HepG2 (cell line): ENCODE data around the gene ICAM3. TPM values are rescaled to one million over a fixed set of nuclear protein-coding genes. Genes with fewer than 3 reads are reported as not detected.

ENCODE experiments used
- ATAC-seq: fragments of 200-7000 bp; cut with Tn5 transposase; 3 replicates; pipeline ENCODE4 v1.9.1; 2020; ENCODE audit warnings: mild to moderate bottlenecking, moderate library complexity
- BruUV-seq: library from RNA; stranded (reverse); fragments of 400-500 nt; replicated peaks from 2 replicates; lab custom pipeline; 2021; lab: Mats Ljungman, UMichigan
- CTCF ChIA-PET: fragments of 300-600 bp; formaldehyde crosslinking; extraction: SDS; loops from one replicate; lab custom pipeline; 2021; ENCODE audit warnings: low total read pairs, inconsistent platforms, low intra/inter-chr PET ratio; lab: Yijun Ruan, JAX
- POLR2A ChIA-PET: fragments of 350-600 bp; sonication (Branson Sonifier 250); formaldehyde crosslinking; loops from one replicate; lab custom pipeline; 2020; ENCODE audit warnings: antibody characterized with exemption, inconsistent platforms; lab: Yijun Ruan, JAX
- DNase-seq: peaks from one replicate; pipeline ENCODE4 v3.0.0-alpha.2; 2015; ENCODE audit warnings: low spot score
- FAIRE-seq: peaks from 3 replicates; lab custom pipeline; 2011; peaks lifted over from hg19 to GRCh38; lab: Jason Lieb, UNC
- H2AFZ ChIP-seq: one replicate; pipeline ENCODE4 v1.6.1; 2011; ENCODE audit warnings: low read length, inconsistent platforms
- H3K27ac ChIP-seq: fragments of 300-600 bp; 3 replicates; pipeline ENCODE4 v1.8.0; 2011; ENCODE audit warnings: mixed run types, mild to moderate bottlenecking, mixed read lengths, low read length, inconsistent platforms; ENCODE audit not compliant: insufficient read depth; ENCODE audit errors: extremely low read length
- H3K27me3 ChIP-seq, 2 experiments: fragments of 200-600 bp in 1 of 2; 2 replicates in 1 of 2; 3 replicates in 1 of 2; pipeline versions ENCODE4 v1.6.0 to v1.8.0; 2011; ENCODE audit warnings: low read length in 2 of 2, mild to moderate bottlenecking in 2 of 2, moderate library complexity in 2 of 2, inconsistent platforms in 1 of 2; ENCODE audit not compliant: insufficient read depth in 2 of 2, control insufficient read depth in 1 of 2
- H3K36me3 ChIP-seq, 2 experiments: fragments of 200-600 bp in 1 of 2; replicated peaks in 1 of 2; 2 replicates in 1 of 2; 3 replicates in 1 of 2; pipeline versions ENCODE4 v1.5.1 to v1.8.0; 2011; ENCODE audit warnings: low read length in 2 of 2, inconsistent platforms in 1 of 2; ENCODE audit not compliant: insufficient read depth in 2 of 2, control insufficient read depth in 1 of 2
- H3K4me1 ChIP-seq: 2 replicates; pipeline ENCODE4 v1.5.1; 2012; ENCODE audit warnings: low read length, inconsistent platforms; ENCODE audit not compliant: insufficient read depth
- H3K4me2 ChIP-seq: 2 replicates; pipeline ENCODE4 v1.6.0; 2011; ENCODE audit warnings: low read depth, low read length, inconsistent platforms
- H3K4me3 ChIP-seq, 3 experiments: fragments of 200-600 bp in 1 of 3; sonication (generic), shearing (Covaris generic) in 1 of 3; replicated peaks in 1 of 3; 2 replicates each; pipeline ENCODE4 v1.5.1; 2011 to 2016; ENCODE audit warnings: low read length in 3 of 3, inconsistent platforms in 2 of 3, low read depth in 2 of 3, mild to moderate bottlenecking in 2 of 3, control low read depth in 1 of 3, mixed read lengths in 1 of 3; ENCODE audit not compliant: insufficient read depth in 1 of 3
- H3K79me2 ChIP-seq: one replicate; pipeline ENCODE4 v1.6.1; 2011; ENCODE audit warnings: low read length, inconsistent platforms; ENCODE audit not compliant: insufficient read depth
- H3K9ac ChIP-seq: 2 replicates; pipeline ENCODE4 v1.6.0; 2011; ENCODE audit warnings: mild to moderate bottlenecking, low read depth, low read length, inconsistent platforms; ENCODE audit not compliant: insufficient read depth
- H3K9me3 ChIP-seq: 2 replicates; pipeline ENCODE4 v1.5.1; 2012; ENCODE audit warnings: mild to moderate bottlenecking, low read length
- H4K20me1 ChIP-seq: 2 replicates; pipeline ENCODE4 v1.6.0; 2011; ENCODE audit warnings: inconsistent platforms, mild to moderate bottlenecking, low read length, moderate library complexity; ENCODE audit not compliant: insufficient read depth
- CREB1 ChIP-seq, 2 experiments: fragments of 450-650 bp in 1 of 2; IDR thresholded peaks; 2 replicates each; pipeline ENCODE4 v1.6.1; 2016 to 2017; ENCODE audit warnings: control low read depth in 1 of 2, mild to moderate bottlenecking in 1 of 2, missing compliant biosample characterization in 1 of 2, missing genetic modification characterization in 1 of 2
- IKZF1 ChIP-seq: fragments of 450-650 bp; IDR thresholded peaks from 2 replicates; pipeline ENCODE4 v1.7.1; 2016
- RAD51 ChIP-seq: fragments of 450-650 bp; IDR thresholded peaks from 2 replicates; pipeline ENCODE4 v1.6.1; 2016; ENCODE audit warnings: borderline replicate concordance
- RELA ChIP-seq: sonication (generic); formaldehyde crosslinking; IDR thresholded peaks from 2 replicates; pipeline ENCODE4 v1.4.0; 2020; ENCODE audit warnings: missing genetic modification reagents
- ZNF317 ChIP-seq: sonication (generic); formaldehyde crosslinking; IDR thresholded peaks from 2 replicates; pipeline ENCODE4 v1.5.0; 2020; ENCODE audit warnings: mild to moderate bottlenecking, missing genetic modification reagents
- ZNF547 ChIP-seq: sonication (generic); formaldehyde crosslinking; IDR thresholded peaks from 2 replicates; pipeline ENCODE4 v1.5.1; 2020; ENCODE audit warnings: mild to moderate bottlenecking, missing genetic modification reagents
- ZNF766 ChIP-seq: sonication (generic); formaldehyde crosslinking; IDR thresholded peaks from 2 replicates; pipeline ENCODE4 v1.5.0; 2020; ENCODE audit warnings: missing genetic modification reagents, borderline replicate concordance
- ZSCAN31 ChIP-seq: sonication (generic); formaldehyde crosslinking; IDR thresholded peaks from 2 replicates; pipeline ENCODE4 v1.5.0; 2020; ENCODE audit warnings: low read depth, mild to moderate bottlenecking, missing genetic modification reagents
- WGBS: methylation state at CpG from one replicate; pipeline ENCODE4 v1.1.6; 2017; ENCODE audit warnings: low lambda C conversion rate; 5-methylcytosine and 5-hydroxymethylcytosine counted together
- in situ Hi-C: cut with HindIII; loops from 2 replicates; pipeline ENCODE4 v1.10.0; 2017; ENCODE audit warnings: low pct_unique_long_range_greater_than_20kb; ENCODE audit not compliant: extremely low pct_ligation_motif_present
- intact Hi-C: fragments of 100-400 bp; cut with micrococcal nuclease; formaldehyde crosslinking; loops from one replicate; pipeline ENCODE4 v1.10.0; 2022; ENCODE audit not compliant: unreplicated experiment
- polyA plus RNA-seq, 8 experiments: library from polyadenylated mRNA; depleted of rRNA in 3 of 8; stranded (reverse) in 7 of 8; unstranded in 1 of 8; fragments of >200 nt; fragmentation: Illumina TruSeq in 4 of 8; extraction: Trizol in 4 of 8; gene quantifications; 2 replicates each; pipeline versions ENCODE4 v1.2.1 to v1.2.3, GENCODE V29; 2011 to 2016; ENCODE audit warnings: low read depth in 4 of 8, missing spikeins in 1 of 8, mixed read lengths in 1 of 8; ENCODE audit not compliant: insufficient read depth in 1 of 8
- total RNA-seq, 5 experiments: library from RNA; depleted of rRNA; stranded (reverse); fragments of >200 nt; fragmentation: Illumina TruSeq; extraction: Trizol; gene quantifications; 2 replicates each; pipeline ENCODE4 v1.2.3, GENCODE V29; 2016; ENCODE audit warnings: low read depth in 1 of 5
- TF ChIP-seq, protein P1 (sequence below): sonication (generic); formaldehyde crosslinking; IDR thresholded peaks from 2 replicates; pipeline ENCODE4 v1.4.0; 2020; ENCODE audit warnings: mild to moderate bottlenecking, missing genetic modification reagents

The ICAM3 gene
- total and polyA plus RNA-seq, 2 of the 13 experiments (the other 11 are each of a cell fraction or from before 2014, with no cell fraction given), result 14.1 to 21.0 TPM

DNA sequence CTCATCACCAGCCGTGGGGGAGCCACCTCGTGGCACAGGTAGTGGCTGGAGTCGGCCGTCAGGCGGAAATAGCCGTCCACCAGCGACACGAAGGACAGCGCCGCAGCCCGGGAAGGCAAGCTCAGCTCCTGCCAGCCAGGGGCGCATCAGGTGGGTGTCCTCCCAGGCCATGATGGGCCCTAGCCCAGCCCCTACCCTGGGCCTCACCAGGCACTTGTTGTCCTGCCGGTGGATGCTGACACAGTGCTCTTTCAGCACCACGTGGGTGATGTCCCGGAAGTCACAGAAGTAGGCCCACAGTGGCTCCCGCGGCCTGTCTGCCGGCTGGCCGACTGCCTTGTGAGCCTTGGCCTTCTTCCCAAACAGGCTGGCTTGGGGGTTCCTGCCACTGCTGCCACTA is 25.2 kb upstream of the ICAM3 start (continued):
- TF ChIP-seq RELA (CRISPR knock-in tag) (no peak), ZNF317 (no peak), CREB1 (IDR thresholded peaks at IDR 0.05) (no peak), CREB1 (CRISPR knock-in tag; IDR thresholded peaks at IDR 0.05) (no peak), ZNF766 (CRISPR knock-in tag) (no peak), IKZF1 (no peak), ZSCAN31 (CRISPR knock-in tag) (no peak)
- TF ChIP-seq, protein P1, sequence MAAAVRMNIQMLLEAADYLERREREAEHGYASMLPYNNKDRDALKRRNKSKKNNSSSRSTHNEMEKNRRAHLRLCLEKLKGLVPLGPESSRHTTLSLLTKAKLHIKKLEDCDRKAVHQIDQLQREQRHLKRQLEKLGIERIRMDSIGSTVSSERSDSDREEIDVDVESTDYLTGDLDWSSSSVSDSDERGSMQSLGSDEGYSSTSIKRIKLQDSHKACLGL, result no peak

GRCh38 chr19:10363789-10364281 is 24.4 kb upstream of the ICAM3 start:
- WGBS, result 97% methylated on average over 10 of the region's 12 CpGs
- no peak overlapping the region for H3K27ac ChIP-seq
- H3K27me3 ChIP-seq, result no peaks in the 10 kb centered on the region
- no TSS peak for BruUV-seq
- in situ Hi-C loops, result no loop called here
- POLR2A ChIA-PET, result no interaction called here
- TF ChIP-seq CREB1 (IDR thresholded peaks at IDR 0.05) (0 out of 2 replicates have a peak, but pooled peaks have one; percentile 9), CREB1 (CRISPR knock-in tag; IDR thresholded peaks at IDR 0.05) (no peak), RAD51 (no peak), ZNF547 (CRISPR knock-in tag) (no peak)
- no peak overlapping the region for H3K4me3 ChIP-seq
- DNase-seq (no peak), ATAC-seq (no peak), FAIRE-seq (no peak)
- no peaks in the 10 kb centered on the region for H4K20me1 ChIP-seq
- peaks cover 26 to 33% of the 10 kb centered on the region in 2 experiments for H3K36me3 ChIP-seq
- H3K79me2 ChIP-seq, result no peaks in the 10 kb centered on the region
- no peaks in the 10 kb centered on the region for H3K4me1 ChIP-seq
- no peak overlapping the region for H3K4me2 ChIP-seq
- H3K9me3 ChIP-seq, result no peaks in the 10 kb centered on the region
- H2AFZ ChIP-seq, result no peak overlapping the region
- CTCF ChIA-PET, result no interaction called here
- no peak overlapping the region for H3K9ac ChIP-seq
- intact Hi-C loops, result no loop called here
